Mesodermal cell (in vitro differentiated cells): ENCODE data around the gene PJA1.

Source experiments
- H3K27ac ChIP-seq: 2 replicates; pipeline ENCODE4 v1.7.0; 2013; ENCODE audit warnings: mild to moderate bottlenecking, low read depth, low read length, moderate library complexity; ENCODE audit not compliant: severe bottlenecking
- H3K36me3 ChIP-seq: 2 replicates; pipeline ENCODE4 v1.7.1; 2013; ENCODE audit warnings: mild to moderate bottlenecking, low read length, moderate library complexity; ENCODE audit not compliant: control insufficient read depth, insufficient read depth
- H3K4me1 ChIP-seq: one replicate; pipeline ENCODE4 v1.7.1; 2013; ENCODE audit warnings: mild to moderate bottlenecking, low read length; ENCODE audit not compliant: insufficient read depth, control insufficient read depth, poor library complexity, severe bottlenecking
- H3K4me3 ChIP-seq: 2 replicates; pipeline ENCODE4 v1.7.0; 2013; ENCODE audit warnings: low read length, control low read depth, mild to moderate bottlenecking; ENCODE audit not compliant: insufficient read depth, poor library complexity, severe bottlenecking; ENCODE audit errors: extremely low read depth
- H3K9me3 ChIP-seq: 2 replicates; pipeline ENCODE4 v1.7.1; 2013; ENCODE audit warnings: mild to moderate bottlenecking, low read length, moderate library complexity; ENCODE audit not compliant: control insufficient read depth
- WGBS, 2 experiments: methylation state at CpG; one replicate each; pipeline ENCODE4 v1.1.5; 2013; ENCODE audit warnings: missing lambda C conversion rate in 2 of 2; ENCODE audit not compliant: insufficient coverage in 2 of 2; 5-methylcytosine and 5-hydroxymethylcytosine counted together

The PJA1 gene

GRCh38 chrX:69116077-69116476, 49.2 kb downstream of the PJA1 start:
- no peak overlapping the region for H3K4me3 ChIP-seq
- no peak overlapping the region for H3K27ac ChIP-seq
- WGBS, 2 experiments = 92% methylated on average over 2 of the region's 6 CpGs; no CpG with 5 or more reads in 1 of the 2 experiments
- no peaks in the 10 kb centered on the region for H3K36me3 ChIP-seq
- H3K4me1 ChIP-seq = no peaks in the 10 kb centered on the region
- no peaks in the 10 kb centered on the region for H3K9me3 ChIP-seq

- no peak overlapping the region for H3K27ac ChIP-seq
- no peak overlapping the region for H3K4me3 ChIP-seq
- H3K4me1 ChIP-seq = peaks cover 8% of the 10 kb centered on the region
- no peaks in the 10 kb centered on the region for H3K36me3 ChIP-seq
- H3K9me3 ChIP-seq = no peaks in the 10 kb centered on the region
Observed at GRCh38 chrX:69113723-69114122, 51.5 kb downstream of the PJA1 start.
